ENCODE measurements around the gene KCND1. TPM values are rescaled to one million over a fixed set of nuclear protein-coding genes. Genes with fewer than 3 reads are reported as not detected.

Gene KCND1
- total RNA-seq, 4 donors from 2014 or later = 0.35 to 5.8 (median 1.7) TPM

DNA sequence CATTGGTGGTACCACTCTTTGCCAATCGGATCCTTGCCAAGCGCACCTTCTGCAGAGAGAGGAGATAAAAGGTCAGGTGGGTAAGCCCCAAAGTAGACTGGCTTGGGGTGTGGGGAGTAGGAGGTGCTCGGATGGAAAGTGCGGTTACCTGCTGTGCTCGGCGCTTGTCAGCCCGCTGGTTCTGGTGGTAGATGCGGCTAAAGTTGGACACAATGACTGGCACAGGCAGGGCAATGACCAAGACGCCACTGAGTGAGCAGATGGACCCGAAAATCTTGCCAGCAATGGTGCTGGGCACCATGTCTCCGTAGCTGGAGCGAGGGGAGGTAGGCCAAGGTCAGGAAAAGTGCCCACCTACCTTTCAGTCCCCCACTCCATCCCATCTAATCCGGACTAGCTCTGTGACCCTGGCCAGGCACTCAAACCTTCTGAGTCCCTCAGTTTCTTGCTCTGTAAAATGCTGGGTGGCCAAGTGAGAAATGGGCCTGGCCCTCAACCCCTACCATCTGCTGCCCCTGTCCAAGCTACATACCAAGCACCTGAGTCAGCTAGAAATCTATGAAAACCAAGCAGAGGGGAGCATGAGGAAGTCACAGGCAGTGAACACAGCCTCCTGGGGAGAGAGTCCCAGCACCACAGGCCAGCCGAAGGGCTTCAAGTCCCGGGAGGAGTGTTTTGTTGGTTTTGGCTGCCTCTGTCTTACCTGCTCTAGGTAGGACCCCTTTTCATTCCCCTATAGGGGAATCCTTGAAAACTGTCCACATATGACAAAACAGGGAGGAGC is 4.7 kb downstream of the KCND1 start:
- DNase-seq = no peak
- H3K9me3 ChIP-seq = no peaks in the 10 kb centered on the region
- no peaks in the 10 kb centered on the region for H3K36me3 ChIP-seq
- no peaks in the 10 kb centered on the region for H3K4me1 ChIP-seq
- no peak overlapping the region for H3K4me3 ChIP-seq
- H3K27me3 ChIP-seq = no peaks in the 10 kb centered on the region
- H3K27ac ChIP-seq = no peak overlapping the region
- no peak for TF ChIP-seq POLR2A (IDR thresholded peaks at IDR 0.05)
- TF ChIP-seq, protein P1, sequence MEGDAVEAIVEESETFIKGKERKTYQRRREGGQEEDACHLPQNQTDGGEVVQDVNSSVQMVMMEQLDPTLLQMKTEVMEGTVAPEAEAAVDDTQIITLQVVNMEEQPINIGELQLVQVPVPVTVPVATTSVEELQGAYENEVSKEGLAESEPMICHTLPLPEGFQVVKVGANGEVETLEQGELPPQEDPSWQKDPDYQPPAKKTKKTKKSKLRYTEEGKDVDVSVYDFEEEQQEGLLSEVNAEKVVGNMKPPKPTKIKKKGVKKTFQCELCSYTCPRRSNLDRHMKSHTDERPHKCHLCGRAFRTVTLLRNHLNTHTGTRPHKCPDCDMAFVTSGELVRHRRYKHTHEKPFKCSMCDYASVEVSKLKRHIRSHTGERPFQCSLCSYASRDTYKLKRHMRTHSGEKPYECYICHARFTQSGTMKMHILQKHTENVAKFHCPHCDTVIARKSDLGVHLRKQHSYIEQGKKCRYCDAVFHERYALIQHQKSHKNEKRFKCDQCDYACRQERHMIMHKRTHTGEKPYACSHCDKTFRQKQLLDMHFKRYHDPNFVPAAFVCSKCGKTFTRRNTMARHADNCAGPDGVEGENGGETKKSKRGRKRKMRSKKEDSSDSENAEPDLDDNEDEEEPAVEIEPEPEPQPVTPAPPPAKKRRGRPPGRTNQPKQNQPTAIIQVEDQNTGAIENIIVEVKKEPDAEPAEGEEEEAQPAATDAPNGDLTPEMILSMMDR (IDR thresholded peaks at IDR 0.05) = no peak

- DNase-seq = no peak
- no peaks in the 10 kb centered on the region for H3K36me3 ChIP-seq
- no peaks in the 10 kb centered on the region for H3K9me3 ChIP-seq
- no peak for TF ChIP-seq POLR2A (IDR thresholded peaks at IDR 0.05)
- TF ChIP-seq, protein P1 (IDR thresholded peaks at IDR 0.05) = no peak
- no peak overlapping the region for H3K27ac ChIP-seq
- H3K27me3 ChIP-seq = no peaks in the 10 kb centered on the region
- H3K4me3 ChIP-seq = no peak overlapping the region
- no peaks in the 10 kb centered on the region for H3K4me1 ChIP-seq
Observed at GRCh38 chrX:48965959-48966358, 5.7 kb downstream of the KCND1 start.

DNA sequence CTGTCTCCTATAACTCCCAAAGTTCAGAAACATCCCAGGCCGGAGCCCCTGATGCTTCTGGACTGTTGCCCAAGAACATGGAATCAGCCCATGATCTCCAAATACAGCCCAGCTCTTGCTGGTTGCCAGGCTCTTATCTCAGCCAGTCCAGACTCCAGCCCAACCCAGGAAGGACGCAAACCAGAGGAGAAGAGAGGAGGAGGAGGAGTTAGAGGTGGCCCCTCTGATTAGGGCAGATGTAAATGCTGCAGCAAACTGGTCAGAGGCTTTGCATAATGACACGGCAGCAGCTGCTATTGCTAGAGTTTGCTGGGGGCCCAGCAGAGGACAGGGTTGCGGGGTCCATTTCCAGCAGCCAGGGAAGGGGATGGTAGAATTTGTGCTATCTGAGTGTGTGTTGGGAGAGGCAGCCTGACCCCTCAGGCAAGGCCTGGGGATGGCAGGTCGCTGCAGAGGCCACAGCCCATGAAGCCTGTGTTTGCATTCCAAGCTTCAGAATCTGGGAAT is 10.0 kb downstream of the KCND1 start:
- peak overlapping the region in 3 of 4 donors; percentile 22 to 85 (median 42) for H3K27ac ChIP-seq
- TF ChIP-seq, protein P1 (IDR thresholded peaks at IDR 0.05) = no peak
- TF ChIP-seq POLR2A (IDR thresholded peaks at IDR 0.05) = no peak
- no peaks in the 10 kb centered on the region for H3K36me3 ChIP-seq
- peak in 2 of 3 donors; percentile 38 to 57 for DNase-seq
- no peak overlapping the region for H3K4me3 ChIP-seq
- no peaks in the 10 kb centered on the region for H3K27me3 ChIP-seq
- peaks cover 0 to 9% (median 0%) of the 10 kb centered on the region in 4 donors for H3K4me1 ChIP-seq
- H3K9me3 ChIP-seq = no peaks in the 10 kb centered on the region

- no peaks in the 10 kb centered on the region for H3K27me3 ChIP-seq
- no peak overlapping the region for H3K4me3 ChIP-seq
- DNase-seq = peak in 2 of 3 donors; percentile 38 to 55
- H3K4me1 ChIP-seq = peaks cover 0 to 12% (median 5%) of the 10 kb centered on the region in 4 donors
- no peaks in the 10 kb centered on the region for H3K9me3 ChIP-seq
- TF ChIP-seq POLR2A (IDR thresholded peaks at IDR 0.05) = no peak
- TF ChIP-seq, protein P1 (IDR thresholded peaks at IDR 0.05) = no peak
- H3K36me3 ChIP-seq = peaks cover 0 to 6% (median 0%) of the 10 kb centered on the region in 3 donors
- peak overlapping the region in 1 of 4 donors; percentile 85 for H3K27ac ChIP-seq
Observed at GRCh38 chrX:48960291-48960690, 11.4 kb downstream of the KCND1 start.

DNA sequence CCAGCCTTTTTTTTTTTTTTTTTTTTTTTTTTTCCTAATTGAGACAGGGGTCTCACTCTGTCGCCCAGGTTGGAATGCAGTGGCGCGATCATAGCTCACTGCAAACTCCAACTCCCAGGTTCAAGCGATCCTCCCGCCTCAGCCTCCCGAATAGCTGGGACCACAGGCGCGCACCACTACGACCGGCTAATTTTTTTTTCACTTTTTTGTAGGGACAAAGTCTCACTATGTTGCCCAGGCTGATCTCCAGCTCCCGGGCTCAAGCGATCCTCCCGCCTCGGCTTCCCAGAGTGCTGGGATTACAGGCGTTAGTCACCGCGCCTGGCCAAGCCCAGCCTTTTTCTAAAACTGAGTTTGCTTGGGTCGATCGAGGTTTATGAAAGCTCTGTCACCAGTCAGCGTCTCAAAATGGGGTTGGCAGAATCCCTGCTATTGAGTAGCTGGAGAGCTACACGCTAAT is 13.0 kb downstream of the KCND1 start:
- Histone ChIP-seq H3K4me1 (peaks cover 0 to 25% (median 5%) of the 10 kb centered on the region in 4 donors), H3K27ac (peak overlapping the region; percentile 85 to 97 (median 95)), H3K9me3 (no peaks in the 10 kb centered on the region), H3K4me3 (peak overlapping the region; percentile 54 to 80 (median 60)), H3K27me3 (no peaks in the 10 kb centered on the region), H3K36me3 (peaks cover 0 to 7% (median 0%) of the 10 kb centered on the region in 3 donors)
- TF ChIP-seq POLR2A (IDR thresholded peaks at IDR 0.05) = peak in 1 of 2 donors; percentile 14
- TF ChIP-seq, protein P1 (IDR thresholded peaks at IDR 0.05) = no peak
- peak in 2 of 3 donors; percentile 63 to 70 for DNase-seq

All from Peyer's patch (tissue), 4 donors.